Measurements from ENCODE around the gene ATXN7L2.

Gene ATXN7L2

DNA sequence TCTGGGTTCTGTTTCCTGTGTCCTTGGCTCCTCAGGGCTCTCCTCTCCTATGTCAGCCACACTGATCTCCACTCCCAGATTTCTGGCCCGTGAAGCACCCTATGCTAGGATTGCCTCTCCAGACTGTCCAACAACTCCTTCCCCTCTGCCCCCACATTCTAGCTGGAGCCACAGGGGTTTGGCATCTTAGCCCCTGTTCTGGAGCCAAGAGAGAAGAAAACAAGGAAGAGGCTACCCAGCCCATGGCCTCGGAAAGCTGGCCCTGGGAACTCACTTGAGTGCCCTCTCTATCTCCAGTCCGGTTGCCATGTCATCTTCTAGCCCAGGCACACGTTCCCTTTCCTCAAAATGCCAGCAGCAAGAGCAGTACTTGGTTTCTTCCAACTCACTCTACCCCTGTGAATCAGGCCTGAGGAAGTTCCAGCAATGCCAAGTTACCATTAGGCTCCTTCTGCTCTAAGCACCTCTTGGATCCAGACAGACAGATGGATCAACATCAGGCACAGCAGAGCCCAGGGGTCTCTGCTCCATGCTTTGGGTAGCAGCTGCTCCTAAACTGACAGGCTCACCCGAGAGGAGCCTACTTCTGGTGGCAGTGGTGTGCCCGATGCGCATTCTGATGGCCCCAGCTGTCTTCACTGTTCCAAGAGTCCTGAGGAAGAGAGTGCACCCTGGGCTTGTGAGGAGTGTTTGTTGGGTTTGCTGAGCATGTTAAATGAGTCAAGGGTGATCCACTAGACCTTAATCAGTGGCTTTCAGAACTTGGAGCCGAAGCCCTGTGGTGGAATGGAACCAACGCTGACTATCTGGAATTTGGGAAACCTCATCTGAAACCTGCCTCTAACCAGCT is 44.4 kb downstream of the ATXN7L2 start:
- DNase-seq, result no peak

DNA sequence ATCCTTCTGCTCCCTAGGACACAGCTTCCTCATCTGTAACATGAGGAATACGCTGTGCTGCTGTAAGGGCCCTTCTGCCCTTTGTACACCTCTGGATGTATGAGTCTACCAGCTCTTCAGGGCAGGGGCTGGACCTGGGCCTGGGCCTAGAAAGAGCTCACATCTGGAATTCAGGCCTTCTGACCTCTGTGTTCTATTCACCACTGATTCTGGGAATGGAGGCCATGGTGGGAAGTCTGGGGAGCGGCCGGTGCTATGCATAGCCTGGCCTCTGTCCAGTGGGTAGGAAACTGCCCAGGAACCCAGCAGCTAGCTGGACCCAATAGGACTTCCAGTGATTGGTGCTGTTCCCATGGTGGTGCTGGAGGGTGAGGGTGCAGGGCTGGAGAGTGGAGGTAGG is 45.0 kb downstream of the ATXN7L2 start:
- no peak for DNase-seq

DNA sequence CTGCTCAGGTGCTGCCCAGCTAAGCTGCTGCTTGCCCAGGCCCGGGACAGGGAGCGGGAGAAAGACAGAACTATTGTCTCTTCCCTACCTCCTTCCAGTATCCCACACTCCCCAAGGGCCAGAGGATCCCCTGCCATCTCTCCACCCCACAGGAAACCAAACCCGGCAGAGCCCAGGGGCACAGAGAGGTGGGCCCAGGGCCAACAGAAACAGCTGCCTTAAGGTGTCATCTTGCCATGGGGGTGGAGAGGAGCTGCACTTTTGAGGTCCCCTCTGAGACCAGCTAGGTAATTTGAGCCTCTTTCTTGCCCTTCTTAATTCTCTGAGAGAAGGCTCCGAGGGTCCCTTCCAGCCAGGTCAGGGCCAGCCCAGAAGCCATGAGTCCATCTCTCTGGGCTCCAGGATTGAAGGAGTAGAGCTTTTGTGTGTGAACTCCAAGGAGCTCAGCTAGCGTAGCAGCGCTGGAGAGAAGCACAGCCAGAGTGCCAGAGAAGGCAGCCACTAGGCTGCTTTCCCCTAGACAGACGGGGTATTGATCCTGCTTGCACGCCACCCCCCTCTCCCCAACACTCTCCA is 46.3 kb downstream of the ATXN7L2 start:
- DNase-seq, result peak; percentile 61

DNA sequence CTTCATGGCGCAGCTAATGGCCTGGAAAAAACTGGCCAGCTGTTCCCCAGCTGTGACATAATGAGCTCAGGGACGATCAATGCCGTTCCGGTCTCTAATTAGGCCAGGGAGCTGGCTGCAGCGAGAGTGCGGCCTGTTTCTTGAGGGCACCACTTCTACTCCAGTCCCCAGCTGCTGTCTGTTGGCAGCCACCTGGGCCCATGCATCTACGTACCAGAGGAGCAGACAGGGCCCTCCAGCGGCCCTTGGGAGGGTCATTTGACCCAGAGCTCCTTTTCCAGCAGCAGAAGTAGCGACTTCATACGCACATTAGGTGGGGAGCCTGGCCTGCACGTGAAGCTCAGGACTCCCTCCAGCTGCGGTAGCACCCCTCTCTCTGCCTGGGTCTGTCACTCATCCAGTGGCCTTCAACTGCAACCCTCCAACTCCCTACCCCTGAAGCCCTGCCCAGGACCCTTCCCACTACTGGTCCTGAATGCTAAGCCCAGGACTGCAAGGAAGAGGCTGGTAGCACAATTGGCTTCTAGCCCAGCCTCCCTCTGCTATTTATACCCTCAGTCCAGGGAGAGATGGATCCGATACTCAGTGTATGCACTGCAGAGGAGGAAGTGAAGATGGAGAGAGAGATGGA is 46.9 kb downstream of the ATXN7L2 start:
- DNase-seq, result peak; percentile 74

DNA sequence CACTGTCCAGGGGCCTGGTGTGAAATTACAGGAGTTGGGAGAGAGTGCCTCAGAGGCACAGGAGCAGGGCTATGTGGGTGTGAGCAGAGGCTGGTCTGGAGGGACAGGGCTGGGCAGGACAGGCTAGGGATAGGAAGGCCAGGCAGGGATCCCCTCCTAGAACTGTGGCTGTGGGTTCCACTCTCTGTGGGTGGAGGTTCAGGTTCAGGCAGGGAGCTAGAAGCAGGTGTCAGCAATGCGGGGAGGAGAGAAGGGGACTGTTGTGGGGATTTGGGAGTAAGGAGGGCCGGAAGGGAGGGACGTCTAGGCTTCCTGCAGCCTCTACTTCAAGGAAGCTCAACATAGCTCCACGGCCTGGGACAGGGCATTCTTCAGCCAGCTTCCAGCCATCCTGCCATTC is 47.7 kb downstream of the ATXN7L2 start:
- no peak for DNase-seq

DNA sequence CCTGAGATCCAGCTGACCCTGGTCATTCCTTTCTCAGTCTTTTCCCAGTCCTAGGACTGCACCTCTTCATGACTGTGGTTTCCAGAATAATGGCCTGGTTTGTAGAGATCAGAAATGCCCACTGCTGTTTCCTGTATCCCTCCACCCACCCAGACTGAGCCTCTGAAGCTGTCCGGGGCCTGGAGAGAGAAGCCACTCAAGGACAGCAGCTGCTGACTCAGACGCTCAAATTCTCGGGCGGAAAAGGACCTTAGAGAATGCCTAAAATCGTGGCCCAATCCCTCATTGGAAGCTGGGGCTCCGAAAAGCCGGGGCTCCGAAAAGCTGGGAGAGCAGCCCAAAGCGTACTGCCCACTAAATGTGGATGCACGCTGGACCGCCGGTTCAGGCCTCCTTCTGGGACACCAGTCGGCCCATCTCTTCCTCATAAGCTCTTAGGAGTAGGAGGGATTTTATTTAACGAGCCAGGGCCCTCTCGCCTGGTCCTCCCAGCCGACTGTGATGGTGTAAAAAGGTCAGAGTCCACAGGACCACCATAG is 48.2 kb downstream of the ATXN7L2 start:
- DNase-seq, result no peak

DNA sequence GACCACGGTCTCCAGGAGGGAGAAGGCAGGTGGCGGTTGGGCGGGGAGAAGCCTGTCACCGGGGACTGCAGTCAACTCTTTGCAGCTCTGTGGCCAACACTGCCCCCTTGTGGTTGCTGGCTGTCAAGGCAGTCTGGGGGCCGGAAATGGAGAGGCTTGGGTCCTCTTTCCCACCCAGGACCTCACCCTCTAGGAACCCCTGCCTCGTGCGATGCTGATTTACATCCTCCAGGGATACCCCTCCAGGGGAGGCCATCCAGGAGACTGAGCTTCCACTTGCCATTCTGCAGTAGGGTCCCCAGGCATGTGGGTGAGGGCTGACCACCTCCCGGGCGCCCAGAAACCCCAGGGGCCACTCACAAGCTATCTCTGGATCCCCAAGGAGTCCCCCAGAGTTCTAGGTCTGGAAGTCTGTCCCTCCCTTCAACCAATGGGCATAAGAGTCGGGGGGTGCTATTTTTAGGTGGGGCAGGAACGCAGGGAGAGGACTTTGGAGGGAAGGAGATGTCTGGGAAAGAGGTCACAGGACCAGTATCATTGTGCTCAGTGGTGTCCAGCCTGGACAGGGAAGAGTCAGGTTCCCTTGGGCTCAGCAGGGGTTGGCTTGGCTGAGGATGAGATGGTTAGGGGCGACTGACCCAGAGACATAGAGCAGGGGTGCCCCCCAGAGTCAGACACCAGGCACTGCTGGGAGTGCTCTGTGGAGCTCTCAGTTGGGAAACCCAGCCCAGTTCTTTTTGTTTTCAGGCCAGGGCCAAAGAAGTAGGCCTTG is 48.8 kb downstream of the ATXN7L2 start:
- peak; percentile 92 for DNase-seq

DNA sequence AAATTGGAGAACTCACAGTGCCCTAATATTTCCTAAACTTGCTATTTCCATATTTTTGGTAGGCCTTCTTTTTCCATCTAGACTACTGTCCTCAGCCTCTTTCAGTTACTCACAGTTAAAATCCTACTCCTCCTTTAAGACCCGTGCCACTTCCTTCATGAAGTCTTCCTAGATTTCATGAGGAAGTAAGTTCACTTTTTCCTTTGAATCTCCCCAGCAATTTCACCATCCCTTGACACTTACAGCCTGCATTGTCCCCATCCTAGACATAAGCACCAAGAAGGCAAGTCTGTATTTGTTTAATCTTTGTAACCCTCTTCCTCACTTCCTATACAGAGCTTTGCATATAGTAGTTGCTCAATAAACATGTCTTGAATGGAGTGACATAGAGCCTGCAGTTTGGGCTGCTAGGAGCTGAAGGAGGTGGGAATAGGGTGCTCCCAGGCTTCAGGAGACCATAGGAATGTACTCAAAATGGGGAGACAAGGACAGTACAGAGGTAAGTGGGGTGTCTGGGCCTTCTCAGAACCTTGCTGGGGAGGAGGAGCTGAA is 50.7 kb downstream of the ATXN7L2 start:
- no peak for DNase-seq

DNA sequence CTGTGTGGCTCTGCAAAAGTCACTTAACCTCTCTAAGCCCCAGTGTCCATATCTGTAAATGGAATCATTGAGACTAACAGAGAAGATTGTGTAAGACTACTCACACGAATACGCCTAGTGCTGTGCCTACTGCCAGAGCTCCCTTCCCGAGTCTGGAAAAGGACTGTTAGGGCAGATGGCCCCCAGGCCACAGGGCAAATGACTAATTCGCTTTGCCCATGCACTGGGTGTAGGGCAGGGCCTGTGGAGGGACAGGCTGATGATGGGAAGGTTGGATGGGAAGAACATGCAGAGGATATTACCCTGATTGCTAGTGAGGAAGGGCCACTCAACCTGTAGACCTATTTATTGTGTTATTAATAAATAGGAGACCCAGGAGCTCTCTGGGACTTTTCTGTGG is 51.8 kb downstream of the ATXN7L2 start:
- DNase-seq, result no peak

DNA sequence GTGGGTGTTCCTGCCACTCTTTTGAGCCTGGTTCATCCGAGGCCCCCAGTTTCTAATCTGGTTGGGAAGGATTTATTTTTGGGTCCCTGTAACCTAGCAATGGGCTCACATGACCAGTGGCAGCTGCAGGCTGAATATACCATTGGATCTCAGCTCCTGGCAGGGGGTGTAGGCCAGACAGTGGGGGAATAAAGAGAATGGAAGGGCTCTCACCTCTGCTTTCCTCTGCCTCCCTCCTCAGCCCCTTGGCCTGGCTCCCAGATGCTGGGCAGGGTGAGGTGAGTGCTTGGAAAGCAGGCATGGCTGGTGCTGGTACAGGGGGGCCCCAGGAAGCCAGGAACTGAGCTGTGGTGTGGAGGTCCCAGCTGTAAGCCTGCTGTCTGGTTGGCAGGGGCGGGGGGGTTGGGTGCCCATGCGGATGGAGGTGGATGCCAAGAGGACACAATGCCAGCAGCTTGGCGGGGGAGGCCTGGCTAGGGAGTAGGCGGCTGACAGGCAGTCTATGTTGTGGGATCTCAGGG is 52.3 kb downstream of the ATXN7L2 start:
- no peak for DNase-seq

DNA sequence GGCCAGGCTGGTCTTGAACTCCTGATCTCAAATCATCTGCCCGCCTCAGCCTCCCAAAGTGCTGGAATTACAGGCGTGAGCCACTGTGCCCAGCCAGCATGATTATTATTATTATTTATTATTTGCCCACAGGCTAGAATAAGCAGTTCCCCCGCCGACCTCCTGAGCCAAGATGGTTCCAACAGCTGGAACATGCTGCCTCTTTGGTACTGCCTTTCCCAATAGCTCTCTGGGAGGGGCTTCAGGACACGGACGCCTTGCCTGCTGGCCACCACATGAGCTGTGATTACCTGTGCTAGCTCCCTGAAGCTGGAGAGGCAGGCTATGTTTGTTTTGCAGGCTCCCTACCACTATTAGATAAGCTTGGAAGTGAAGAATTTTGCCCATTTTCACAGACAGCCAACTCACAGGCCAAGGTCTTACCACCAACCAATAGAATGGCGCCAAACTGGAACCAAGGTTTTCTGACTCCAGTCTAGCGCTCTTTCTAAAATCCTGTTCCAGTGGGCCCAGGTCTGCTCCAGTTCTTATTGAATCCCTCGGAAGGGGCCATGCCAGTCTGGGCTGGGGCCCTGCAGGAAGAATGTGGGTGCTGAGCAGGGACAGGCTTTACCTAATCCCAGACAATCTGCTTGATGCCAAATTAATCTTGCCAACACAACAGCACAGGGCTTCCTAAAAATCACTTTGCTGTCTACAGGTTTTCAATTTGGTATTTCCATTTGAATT is 53.9 kb downstream of the ATXN7L2 start:
- no peak for DNase-seq

DNA sequence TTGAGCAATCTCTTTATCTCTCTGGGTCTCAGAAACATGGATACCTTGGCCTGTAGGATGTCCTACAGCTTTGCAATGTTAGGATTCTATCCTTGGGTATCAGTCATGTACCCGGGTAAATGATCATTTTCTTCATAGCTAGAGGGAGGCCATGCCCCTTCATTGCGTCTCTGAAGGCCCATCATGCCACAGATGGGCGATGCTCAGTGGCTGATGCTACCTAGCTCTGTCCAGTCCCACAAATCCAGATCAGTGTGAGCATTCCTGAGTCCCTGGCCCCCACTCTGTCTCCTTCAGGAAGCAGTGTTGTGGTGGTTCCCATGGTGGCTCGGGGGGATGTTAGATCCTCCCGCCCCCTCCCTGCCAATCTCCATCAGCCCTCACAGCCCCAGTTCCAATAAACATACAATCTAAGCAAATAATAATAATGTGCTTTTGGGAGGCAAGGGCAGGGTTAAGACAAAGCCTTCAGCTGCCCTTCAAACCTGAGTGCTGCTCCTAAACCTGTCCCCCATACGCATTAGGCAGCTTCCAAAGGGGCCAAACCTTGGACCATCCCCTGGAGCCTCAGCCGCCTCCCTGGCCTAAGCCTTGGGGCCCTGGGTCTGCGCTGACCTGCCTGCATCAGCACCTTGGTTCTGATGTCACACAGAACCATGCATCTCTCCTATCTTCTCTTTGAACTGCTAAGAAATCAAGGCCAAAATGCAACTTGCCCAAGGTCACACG is 55.3 kb downstream of the ATXN7L2 start:
- DNase-seq, result no peak

DNA sequence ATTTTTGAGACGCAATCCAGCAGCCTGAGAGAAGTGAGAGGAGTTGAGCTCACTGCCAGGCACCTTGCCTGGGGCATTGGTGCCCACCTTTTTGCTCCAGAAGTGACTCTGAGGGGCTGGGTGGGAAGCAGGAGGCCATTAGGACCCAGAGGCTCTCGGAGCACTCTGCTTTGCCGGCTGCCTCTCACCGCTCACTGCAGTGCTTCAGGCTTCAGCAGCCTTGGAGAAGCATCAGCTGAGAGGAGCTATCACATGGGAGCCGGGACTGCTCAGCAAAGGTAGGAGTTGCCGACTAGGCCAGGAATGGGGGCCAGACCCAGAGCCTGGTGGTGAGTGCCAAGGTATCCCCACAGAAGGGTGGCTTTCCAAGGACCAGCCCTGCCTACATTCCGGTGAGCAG is 56.0 kb downstream of the ATXN7L2 start, which contains the start of gene GPR61:
Gene GPR61, plus strand, starts transcription at position 197 of the 400 bp plus-strand sequence. CDS start 3,151 bp downstream, outside the sequence.
- DNase-seq, result no peak

DNA sequence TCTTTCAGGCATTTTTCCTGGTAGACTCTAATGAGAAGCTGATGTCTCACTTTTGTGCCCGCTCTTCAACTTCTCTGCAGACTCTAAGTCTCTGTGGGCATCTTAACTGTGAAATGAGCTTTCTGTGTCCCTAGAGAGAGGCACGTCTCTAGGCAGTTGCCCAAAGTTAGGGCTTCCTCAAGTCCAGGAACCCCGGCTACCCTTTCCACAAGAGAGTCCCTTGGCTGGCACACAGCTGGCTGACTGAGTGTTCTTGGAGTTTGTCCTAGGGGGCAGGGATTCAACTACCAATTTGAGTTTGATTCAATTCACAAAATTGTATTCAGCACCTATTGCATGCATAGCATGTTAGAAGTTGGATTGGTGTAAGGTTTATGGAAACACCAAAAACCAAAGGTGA is 57.4 kb downstream of the ATXN7L2 start:
- DNase-seq, result no peak

Measured in right forelimb (tissue), 1 donor.